Effector CD4-positive, alpha-beta T cell (primary cell): Measurements from ENCODE around the gene AMMECR1L.
"Not testable (repeated sequence)": the region's sequence is repeated elsewhere in the genome, so short reads cannot be mapped to it uniquely, and the experiment has no call there.

Experiments used
- DNase-seq: peaks from one replicate; pipeline ENCODE4 v3.0.0-alpha.2; 2020

Gene AMMECR1L

DNA sequence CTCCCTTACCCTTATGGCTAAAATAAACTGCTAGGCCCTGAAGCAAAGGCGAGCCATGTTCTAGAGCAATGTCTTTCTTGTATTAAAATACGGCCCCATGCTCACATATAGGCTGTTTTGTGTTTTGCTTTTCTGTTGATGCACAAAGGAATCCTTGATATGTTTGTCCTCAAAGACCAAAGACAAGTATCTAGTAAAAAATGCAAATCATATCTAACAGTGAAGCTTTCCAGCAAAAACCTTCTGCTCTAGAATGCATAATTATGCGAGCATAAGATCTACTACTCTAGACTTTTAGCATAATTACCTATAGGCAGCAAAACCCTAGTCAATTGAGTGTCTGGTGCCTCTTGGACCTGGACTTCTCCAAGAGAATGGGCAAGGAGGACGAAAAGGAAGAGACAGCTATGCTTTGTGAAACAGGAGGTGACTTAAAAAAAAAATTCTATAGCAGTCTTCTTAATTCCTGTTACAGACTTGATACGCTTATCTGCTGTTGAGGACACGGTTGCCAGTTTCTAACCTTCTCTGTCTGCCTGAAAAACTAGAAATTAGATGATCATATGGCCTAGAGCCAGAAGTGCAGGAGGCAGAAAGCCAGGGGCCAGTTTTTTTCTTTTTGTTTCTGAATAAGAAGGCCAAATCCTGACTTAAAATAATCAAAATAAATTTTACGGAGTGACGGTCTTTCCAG lies 1.5 kb upstream of the AMMECR1L start:
- no peak for DNase-seq

DNA sequence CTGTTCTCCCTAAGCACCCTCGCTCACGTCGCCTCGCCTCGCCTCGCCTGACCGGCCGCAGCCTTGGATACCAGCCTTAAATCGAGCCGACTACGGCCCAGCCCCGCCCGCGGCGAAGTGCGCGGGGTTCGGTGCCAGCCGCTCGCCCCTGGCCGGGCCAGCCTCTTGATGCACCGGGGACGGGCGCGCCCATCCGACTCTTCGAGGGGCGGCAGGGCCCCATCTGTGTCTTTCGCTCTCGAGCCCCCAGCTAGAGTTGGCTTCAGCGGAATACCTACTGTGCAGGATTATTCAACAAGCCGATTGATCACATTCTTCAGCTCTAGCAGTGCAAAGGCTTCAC lies 808 bp upstream of the AMMECR1L start:
- DNase-seq = not testable (repeated sequence)

DNA sequence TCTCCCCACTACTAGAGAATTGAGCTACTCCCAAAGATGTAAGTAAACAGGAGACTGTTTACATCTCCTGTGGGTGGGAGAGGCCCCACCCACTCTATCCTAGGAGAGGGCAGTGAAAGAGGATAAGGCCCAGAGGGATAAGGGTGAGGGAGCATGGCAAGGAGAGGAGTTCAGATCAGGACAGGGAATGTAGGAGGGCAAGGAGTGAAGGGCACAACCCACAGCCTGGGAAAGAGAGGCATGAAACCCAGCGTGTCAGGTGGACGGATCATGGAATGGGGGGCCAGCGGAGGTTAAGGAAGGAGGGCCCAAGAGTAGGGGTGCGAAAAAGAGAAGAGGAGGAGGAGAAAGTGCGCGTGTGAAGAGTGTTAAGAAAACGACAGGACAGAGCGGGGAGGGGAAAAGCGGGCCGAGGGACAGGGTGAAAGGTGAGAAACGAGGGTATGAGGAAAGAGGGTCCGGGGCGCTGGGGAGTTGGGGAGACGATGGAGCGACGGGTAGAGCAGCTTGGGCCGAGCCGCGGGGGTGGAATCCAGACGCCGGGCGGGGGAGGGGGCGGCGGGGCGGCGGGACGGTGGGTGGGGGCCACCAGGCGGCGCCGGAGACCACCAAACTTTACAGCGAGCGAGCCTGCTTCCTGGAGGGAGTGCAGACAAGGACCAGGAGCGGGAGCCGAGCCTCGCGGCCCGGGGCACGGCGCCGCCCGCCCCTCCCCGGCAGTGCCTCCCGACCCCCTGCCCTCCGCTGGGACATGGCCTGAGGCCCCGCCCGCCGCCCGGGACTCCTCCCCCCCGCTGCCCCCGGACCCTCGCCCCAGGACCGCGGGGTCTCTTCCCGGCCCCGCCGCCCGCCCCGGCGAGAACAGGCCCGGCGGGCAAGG lies 655 bp downstream of the AMMECR1L start:
- peak; percentile 23 for DNase-seq

DNA sequence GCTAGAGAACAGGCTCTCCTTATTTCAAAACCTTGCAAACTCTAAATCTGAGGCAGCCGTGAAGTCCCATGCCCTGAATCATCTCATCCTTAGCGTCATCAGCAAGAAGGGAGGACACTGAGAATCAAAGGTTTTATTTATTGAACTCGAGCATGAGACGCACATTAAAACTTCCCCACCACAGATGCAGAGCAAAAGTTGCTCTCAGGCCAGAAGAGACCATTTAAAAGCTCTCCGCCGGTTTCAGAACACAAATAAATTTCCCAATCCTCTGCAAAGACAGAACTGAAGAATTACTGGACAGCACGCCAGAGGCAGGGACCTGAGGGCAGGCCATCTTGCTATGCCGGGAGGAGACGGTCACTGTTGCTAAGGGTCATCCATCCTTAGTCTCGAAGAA lies 1.3 kb downstream of the AMMECR1L start:
- no peak for DNase-seq

DNA sequence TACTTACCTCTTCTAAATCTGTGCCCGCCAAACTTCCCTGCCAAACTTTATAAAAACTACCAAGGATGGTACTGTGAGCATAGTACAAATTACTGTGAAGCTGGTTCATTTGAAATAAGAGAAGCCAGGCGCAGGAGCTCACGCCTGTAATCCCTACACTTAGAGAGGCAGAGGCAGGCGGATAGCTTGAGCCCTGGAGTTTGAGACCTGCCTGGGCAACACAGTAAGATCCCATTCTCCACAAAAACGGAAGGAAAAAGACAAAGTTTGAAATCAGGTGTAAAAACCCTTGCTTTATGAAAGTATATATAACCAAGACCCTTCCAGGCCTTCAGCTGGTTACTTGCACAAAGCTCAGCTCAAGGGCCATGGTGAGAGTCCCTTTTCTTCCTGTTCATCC lies 5.9 kb downstream of the AMMECR1L start:
- no peak for DNase-seq

DNA sequence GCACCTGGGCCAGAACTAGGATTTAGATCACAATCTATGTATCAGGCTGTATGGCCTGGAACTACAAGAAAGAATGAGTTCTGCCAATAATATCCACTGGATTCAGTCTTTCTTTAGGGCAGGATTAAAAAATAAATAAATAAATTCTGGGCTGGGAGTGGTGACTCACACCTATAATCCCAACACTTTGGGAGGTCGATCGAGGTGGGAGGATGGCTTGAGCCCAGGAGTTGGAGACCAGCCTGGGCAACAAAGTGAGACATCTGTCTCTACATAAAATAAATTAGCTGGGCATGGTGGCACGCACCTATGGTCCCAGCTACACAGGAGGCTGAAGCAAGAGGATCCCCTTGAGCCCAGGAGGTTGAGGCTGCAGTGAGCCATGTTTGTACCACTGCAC lies 8.1 kb downstream of the AMMECR1L start:
- DNase-seq = no peak

DNA sequence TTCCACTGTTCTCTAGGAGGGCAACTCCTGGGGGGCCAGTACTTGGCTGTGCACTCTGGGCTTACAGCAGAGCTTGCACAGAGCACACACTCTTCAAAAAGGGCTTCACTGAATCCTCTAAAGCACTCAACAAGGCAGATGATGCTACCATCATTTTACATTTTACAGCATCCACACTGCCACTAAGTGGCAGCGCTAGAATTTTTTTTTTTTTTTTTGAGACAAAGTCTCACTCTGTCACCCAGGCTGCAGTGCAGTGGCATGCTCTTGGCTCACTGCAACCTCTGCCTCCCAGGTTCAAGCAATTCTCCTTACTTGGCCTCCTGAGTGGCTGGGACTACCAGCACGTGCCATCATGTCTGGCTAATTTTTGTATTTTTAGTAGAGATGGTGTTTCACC lies 8.6 kb downstream of the AMMECR1L start:
- no peak for DNase-seq

DNA sequence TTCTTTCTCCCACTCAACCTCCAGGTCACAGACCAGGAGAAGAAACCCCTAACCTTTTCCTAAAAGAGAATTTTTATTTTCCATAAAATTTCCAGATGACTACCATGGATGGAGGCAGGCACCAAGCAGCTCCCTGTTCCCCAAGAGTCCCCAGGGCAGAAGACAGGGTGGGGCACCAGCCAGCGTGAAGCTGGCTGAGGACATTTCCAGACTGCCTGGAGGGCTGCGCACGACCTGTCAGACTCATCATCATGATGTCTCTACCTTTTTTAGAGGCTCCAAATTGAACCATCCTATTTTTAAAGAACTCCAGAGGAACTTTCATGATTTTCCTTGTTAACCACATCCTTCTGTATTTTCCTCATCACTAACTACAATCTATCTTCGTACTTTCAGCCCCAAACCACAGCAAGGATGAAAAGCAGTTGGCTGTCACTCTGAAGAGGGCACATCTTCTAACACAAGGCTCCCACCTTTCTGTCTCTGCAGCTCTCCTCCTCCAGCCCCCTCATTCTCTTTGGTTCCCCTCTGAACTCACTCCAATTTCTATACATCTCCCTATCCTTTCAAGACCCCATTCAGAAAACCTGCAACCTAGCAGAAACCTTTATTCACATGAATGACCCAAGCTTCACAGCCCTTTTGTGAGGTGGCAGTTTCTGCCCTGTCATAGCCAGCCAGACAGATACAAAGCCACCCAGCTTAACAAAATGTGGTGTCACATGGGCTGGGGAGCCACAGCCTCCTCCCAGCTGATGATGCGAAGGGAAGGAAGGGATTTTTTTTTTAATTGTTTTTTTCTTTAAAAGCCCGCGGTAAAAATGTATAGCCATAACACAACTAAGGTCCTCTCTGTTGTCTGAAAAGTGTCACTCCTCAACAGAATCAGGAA lies 11.1 kb downstream of the AMMECR1L start:
- DNase-seq = no peak

DNA sequence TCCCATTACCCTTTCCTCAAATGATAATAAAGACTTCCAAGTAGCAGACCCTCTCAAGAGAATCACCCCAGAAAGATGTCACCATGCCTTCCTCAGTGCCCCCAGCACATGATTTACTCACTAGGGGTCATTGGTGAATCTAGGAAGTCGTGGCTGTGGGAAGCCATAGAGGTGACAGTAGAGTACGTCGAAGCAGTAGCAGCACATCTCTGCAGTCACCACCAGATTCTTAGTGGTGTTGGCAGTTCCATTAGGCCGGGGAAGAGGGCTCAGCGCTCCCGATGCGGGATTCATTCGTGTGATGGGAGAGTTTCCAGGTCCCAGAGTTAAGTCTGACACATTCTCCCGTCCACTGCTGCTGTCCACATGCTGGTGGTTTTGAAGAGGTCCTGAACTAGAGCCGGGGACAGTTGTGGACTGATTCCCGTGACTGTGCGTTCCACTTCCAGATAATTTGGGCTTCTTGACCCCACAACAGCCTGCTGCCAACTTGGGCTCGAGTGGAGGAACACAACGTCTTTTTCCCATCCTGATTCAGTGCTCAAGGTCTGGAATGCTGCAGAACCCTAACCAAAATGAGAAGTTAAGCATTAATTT lies 12.0 kb downstream of the AMMECR1L start:
- DNase-seq = no peak

DNA sequence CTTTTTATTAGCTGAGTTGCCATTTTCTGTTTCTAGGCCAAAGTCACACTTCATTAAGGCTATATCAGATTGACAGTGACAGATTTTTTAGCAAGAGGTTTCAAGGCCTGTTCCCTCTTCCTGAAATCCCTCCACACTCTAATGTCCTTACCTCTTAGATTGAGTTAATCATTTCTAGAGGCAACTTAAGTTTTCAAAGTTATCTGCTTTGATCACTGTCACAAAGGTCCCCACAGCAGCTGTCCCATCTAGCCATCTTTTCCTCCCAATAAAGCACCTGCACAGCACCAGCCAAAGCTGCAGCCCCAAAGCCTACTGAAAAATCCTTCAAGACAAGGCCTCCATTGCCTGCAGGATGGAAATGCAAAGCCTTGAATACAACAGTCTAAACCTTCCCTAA lies 13.4 kb downstream of the AMMECR1L start:
- DNase-seq = no peak

DNA sequence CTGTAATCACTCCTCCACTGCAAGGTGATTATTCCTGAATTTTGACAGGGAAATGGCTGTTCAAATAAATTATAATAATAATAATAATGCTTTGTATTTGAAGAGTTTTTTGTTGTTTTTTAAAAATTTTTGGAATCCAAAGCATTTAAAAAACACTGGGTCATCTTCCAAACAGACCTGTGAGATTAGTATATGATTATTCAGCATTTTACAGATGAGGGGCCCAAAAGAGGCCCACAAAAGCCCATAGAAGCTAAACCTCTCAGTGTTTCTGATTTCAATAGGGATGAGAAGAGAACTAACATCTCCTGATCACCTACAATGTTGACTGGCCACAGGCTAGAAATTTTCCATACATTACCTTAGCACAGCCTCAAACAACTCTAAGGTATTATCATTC lies 19.8 kb downstream of the AMMECR1L start:
- no peak for DNase-seq

DNA sequence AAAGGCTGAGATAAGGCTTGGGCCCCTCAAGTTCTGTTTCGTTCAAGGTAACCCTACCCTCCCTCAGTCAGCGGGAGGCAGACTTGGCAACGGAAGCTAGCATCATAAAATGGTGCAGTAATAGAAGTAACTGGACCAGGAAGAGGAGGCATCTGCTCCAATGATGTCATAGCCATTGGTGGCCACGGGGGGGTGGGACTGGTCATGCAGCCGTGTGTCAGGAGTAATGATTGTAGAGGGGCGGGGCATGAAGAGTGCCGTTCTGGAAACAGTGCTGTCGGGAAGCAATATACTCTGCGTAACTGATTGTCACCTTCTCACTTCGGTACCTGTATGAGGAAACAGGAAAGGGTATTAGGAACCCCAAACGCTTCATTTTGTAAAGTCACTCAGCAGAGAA lies 20.9 kb downstream of the AMMECR1L start:
- no peak for DNase-seq

DNA sequence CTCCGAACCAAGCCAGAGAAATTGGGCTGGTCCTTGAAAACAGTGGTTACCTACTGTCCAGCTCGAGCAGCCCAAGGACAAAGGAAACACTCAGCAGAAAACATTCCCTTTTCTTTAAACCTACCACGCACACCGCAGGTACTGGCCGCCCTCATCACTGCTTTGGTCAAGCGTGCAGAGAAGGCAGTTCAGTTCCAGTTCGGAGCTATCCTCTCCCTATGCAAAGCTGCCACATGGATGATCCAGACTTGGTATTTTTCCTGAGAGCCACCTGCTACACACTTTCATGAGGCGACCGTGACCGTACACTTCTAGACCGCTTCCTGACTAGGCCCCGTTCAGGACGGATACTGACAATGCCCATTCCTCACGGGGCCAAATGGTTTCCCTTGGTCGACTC lies 23.5 kb downstream of the AMMECR1L start:
- no peak for DNase-seq

DNA sequence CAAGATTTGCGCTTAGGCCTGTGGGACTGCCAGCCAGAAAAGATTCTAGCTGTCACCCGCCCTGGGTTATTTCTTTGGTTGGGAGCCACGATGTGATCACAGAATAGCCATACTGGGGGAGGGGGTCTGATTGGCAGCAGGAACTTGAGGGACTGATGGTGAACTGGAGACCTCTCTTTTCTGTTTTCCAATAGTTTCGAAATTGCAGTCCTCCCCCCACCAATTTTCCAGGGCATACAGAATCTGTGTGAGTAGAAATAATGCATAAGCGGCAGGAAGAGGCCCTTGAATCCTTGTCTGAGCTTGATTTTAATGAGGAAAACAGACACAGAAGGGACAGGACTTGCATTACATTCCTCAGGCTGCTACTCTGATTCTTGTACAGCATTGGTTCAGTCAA lies 25.6 kb downstream of the AMMECR1L start:
- no peak for DNase-seq

DNA sequence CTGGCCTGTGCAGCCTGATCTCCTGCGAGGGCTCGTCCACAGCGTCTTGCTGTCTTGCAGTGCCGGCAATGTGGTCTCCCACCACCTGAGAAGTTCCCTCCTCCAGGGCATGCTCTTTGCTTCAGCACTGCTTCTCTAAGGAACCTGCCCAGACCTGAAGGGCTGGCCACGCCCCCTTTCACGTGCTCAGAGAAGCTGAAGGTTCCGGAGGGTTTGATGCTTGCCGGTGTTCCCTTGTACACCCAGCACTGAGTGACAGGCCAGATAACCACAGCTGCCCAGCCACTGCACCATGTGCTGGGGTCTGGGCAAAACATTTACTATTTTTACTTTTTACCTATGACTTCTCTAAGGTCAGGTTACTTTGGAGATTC lies 26.1 kb downstream of the AMMECR1L start:
- DNase-seq = peak; percentile 58

DNA sequence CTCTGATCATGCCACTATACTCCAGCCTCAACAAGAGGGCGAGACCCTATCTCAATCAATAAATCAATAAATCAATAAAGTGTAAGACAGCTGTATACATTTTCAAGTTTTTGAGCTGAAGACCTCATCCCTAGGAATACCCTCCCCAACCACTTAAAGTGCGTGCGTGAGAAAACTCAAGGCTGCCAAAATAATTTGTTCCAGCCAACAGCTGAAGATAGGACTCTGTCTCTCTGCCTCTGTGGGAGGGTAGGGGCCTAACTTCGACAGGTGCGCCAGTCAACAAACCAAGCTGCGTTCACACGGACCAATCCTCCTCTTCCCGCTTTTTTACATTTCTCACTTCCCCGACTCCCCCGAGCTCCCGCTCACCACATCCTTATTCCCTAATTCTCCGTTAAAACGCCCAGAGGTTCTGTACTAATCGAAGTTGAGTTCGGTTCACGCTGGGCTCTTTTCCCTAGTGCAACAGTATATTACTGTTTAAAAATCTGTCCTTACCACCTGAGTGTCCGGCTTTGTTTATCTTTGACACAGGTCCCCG lies 28.4 kb downstream of the AMMECR1L start:
- DNase-seq = peak; percentile 3

DNA sequence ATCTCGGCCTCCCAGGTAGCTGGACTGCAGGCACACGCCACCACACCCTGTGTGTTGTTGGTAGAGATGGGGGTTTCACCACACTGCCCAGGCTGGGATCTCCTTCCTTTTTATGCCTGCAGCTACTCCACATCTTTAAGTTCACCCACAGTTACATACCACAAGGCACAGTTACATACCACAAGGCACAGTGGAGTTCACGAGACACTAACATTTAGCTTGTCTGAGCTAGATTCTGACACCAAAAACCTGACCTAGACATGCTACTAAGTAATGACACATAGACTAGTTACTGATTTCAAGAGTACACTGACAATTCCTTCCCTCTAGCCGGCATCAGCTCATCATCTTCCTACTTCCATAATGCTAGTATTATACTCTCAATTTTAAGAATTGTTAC lies 32.1 kb downstream of the AMMECR1L start:
- DNase-seq = no peak

DNA sequence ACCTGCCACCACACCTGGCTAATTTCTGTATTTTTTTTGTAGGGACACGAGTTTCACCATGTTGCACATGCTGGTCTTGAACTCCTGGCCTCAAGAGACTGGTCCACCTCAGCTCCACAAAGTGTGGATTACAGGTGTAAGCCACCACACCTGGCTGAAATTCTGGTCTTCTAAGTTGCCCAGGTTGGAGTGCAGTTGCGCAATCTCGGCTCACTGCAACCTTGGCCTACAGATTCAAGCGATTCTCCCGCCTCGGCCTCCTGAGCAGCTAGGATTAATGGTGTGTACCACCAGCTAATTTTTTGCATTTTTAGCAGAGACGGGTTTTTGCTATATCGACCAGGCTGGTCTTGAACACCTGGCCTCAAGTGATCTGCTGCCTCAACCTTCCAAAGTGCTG lies 33.4 kb downstream of the AMMECR1L start:
- DNase-seq = no peak

DNA sequence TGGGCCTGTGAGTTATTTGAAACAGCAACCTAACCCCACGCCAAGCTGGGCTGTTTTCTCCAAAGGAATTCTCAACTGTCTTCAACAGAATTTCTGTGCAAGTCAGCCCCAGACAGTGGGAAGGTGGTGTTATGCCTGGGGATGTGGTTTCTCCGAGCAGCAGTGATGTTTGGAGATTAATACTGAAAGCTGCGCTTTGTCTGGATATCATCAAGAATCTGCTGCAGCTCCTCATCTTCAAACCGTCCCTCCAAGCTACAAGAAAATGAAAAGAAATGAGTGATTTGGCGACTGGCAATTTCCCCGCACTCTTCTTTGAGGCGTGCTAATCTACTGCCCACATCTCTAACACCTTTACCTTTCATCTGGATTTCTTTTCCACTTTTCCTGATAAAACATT lies 37.8 kb downstream of the AMMECR1L start:
- no peak for DNase-seq

DNA sequence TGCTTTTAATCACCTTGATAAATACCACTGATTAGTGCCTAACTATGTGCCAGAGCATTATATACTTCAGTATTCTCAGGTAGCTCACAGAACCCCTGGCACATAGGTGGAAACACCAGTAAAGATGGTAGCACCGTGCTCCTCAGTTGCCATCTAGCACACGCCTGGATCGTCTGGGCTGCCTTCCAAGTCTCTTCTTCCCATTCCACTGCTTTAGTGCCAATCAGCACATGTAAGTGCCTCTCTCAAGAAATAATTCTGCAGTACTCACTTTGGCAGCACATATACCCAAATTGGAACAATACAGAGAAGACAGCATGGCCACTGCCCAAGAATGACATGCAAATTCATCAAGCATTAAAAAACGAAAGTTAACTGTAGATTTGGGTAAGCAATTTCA lies 40.8 kb downstream of the AMMECR1L start:
- no peak for DNase-seq

DNA sequence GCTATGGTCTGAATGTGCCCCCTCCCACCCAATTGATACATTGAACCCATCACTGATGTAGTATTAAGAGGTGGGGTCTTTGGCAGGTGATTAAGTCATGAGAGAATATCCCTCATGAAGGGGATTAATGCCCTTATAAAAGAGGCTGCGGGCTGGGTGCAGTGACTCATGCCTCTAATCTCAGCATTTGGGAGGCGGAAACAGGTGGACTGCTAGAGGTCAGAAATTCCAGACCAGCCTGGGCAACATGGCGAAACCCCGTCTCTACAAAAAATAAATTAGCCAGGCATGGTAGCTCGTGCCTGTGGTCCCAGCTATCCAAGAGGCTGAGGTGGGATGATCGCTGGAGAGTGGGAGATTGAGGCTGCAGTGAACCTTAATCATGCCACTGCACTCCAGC lies 42.1 kb downstream of the AMMECR1L start:
- DNase-seq = no peak

DNA sequence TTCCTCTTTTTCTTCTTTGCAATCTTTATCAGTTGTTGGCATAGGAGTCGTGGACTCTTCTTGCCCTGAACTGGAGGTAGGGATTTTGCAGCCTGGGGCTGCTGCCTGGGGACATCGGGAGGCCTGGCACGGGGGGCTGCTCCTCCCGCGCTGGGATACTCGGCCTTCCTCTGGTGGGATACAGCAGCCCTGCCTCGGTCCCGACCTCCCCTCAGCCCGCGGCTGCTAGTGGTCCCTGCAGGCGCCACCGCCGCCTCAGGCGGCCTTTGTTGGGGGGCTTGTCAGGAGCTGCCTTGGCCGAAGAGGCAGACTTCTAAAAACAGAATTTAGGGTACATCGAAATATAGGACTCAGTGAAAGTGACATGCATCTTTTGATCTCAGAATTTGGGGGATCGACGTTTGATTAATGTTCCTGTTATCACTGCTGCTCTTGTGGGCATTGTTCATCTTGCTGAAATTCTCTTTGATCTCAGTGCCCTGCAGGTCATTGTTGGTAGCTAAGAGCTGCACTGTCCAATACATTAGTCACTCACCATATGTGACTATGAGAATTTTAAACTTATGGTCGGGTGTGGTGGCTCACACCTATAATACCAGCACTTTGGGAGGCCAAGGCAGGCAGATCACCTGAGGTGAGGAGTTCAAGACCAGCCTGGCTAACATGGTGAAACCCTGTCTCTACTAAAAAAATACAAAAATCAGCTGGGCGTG lies 44.1 kb downstream of the AMMECR1L start:
- DNase-seq = no peak
